ENCODE results near the gene ZFHX3.

The ZFHX3 gene

GRCh38 chr16:72886346-72886974 is 161.5 kb downstream of the ZFHX3 start:
- TF ChIP-seq, protein P1, sequence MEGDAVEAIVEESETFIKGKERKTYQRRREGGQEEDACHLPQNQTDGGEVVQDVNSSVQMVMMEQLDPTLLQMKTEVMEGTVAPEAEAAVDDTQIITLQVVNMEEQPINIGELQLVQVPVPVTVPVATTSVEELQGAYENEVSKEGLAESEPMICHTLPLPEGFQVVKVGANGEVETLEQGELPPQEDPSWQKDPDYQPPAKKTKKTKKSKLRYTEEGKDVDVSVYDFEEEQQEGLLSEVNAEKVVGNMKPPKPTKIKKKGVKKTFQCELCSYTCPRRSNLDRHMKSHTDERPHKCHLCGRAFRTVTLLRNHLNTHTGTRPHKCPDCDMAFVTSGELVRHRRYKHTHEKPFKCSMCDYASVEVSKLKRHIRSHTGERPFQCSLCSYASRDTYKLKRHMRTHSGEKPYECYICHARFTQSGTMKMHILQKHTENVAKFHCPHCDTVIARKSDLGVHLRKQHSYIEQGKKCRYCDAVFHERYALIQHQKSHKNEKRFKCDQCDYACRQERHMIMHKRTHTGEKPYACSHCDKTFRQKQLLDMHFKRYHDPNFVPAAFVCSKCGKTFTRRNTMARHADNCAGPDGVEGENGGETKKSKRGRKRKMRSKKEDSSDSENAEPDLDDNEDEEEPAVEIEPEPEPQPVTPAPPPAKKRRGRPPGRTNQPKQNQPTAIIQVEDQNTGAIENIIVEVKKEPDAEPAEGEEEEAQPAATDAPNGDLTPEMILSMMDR (conservative IDR thresholded peaks at IDR 0.05; ENCODE audit: control insufficient read depth, insufficient read depth, low read depth, low read length) = no peak
- no peak for DNase-seq (ENCODE audit: low read depth)
- H3K4me3 ChIP-seq (ENCODE audit: control insufficient read depth, low read depth, low read length) = no peak overlapping the region

DNA sequence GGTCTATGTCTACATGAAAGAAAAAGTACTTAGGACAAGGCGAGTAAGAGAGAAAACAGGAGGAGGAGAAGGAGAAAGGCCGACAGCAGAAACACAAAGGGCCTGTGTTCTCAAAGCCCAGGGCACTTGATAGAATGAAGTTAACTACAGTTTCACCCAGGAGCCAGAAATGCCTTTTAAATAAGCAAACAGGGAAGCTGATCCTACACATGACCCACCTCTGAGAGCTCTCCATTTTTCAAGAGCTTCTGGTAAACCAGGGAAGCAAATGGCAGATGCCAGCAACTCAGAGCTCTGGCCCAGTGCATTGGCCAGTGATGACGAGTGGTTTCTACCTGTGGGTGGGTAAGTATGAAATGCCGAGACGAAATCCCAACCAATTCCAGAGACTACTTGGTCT is 163.4 kb downstream of the ZFHX3 start:
- H3K4me3 ChIP-seq (ENCODE audit: control insufficient read depth, low read depth, low read length) = no peak overlapping the region
- DNase-seq (ENCODE audit: low read depth) = no peak
- TF ChIP-seq, protein P1 (conservative IDR thresholded peaks at IDR 0.05; ENCODE audit: control insufficient read depth, insufficient read depth, low read depth, low read length) = no peak

DNA sequence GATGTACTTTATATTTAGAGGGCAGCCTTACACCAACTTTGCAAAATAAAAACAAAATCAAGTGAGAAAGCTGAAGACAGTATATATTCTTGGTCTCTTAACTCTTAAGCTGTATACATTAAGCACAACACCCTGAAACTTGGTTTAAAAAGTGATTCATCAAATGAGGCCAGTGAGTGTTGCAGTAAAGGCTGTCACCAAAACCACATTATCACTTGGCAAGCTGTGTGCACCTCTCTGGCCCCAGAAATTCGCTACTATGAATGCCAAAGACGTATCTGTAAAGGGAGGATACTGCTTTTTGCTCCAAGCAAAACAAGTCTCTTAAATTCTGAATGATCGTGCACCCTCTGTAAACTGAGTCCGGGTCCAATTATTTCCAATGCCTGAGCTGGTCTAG is 163.9 kb downstream of the ZFHX3 start:
- TF ChIP-seq, protein P1 (conservative IDR thresholded peaks at IDR 0.05; ENCODE audit: control insufficient read depth, insufficient read depth, low read depth, low read length) = no peak
- no peak overlapping the region for H3K4me3 ChIP-seq (ENCODE audit: control insufficient read depth, low read depth, low read length)
- DNase-seq (ENCODE audit: low read depth) = peak; percentile 53

DNA sequence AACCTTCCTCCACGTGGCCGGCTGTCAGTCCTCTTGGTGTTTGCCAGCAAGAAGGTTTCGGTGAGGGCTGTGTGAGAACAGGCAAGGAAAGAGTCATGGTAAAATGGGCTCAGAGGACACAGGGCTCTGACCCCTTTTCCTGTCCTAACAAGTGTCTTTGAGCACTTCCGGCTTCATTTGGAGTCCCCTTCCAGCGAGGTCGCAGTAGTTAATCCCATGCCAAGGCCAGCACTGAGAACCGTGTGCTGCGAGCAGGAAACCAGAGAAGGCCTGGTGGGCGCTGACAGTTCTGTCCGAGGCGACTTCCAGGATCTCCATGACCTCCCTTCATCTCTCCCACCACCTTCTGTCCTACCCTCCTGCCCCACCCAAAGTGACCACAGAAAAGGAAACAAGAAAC is 168.1 kb downstream of the ZFHX3 start:
- H3K4me3 ChIP-seq (ENCODE audit: control insufficient read depth, low read depth, low read length) = no peak overlapping the region
- DNase-seq (ENCODE audit: low read depth) = no peak
- TF ChIP-seq, protein P1 (conservative IDR thresholded peaks at IDR 0.05; ENCODE audit: control insufficient read depth, insufficient read depth, low read depth, low read length) = no peak

DNA sequence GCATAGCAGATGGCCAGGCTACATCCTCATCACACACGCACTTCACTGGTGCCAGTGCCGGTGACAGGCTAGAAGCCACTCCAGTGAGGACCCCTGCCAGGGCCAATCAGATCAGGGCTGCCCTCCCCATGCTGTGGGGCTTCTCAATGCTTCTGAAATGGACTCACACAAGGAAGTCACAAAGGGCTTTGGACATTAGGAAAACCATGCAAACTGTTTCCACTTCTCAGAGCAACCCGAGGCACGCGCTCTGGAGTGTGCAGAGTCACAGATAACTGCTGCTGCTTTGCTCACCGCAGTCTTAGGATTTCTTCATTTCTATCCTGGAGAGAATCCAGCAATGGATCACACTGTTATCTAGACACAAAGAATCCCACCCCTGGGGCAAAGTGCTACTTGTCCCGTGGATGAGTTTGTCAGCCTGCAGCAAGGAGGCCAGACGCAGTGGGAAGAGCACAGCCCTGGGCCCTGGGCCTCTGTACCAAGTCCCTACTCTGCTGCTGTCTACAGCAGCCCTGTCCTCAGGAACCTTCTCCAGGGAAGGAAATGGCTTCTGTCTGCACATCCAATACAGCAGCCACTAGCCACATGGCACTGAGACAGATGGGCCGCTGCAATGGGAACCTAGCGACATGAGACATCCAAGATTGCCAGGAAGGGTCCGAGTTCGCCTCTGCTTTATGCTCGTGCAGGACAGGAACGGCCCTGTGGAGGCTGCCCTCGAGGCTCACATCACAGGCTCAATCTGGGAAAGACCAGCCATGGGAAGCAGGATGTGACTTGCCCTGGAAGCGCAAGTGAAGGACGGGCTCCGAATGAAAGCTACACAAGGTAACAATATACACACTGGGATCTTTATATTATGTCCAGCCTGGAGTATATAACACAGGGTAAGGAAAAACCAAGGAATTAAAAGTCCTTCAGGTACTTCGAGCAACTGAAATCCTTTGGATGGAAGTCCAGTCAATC is 169.3 kb downstream of the ZFHX3 start:
- TF ChIP-seq, protein P1 (conservative IDR thresholded peaks at IDR 0.05; ENCODE audit: control insufficient read depth, insufficient read depth, low read depth, low read length) = no peak
- peak; percentile 57 for DNase-seq (ENCODE audit: low read depth)
- H3K4me3 ChIP-seq (ENCODE audit: control insufficient read depth, low read depth, low read length) = no peak overlapping the region

- TF ChIP-seq, protein P1 (conservative IDR thresholded peaks at IDR 0.05; ENCODE audit: control insufficient read depth, insufficient read depth, low read depth, low read length) = no peak
- peak; percentile 83 for DNase-seq (ENCODE audit: low read depth)
- no peak overlapping the region for H3K4me3 ChIP-seq (ENCODE audit: control insufficient read depth, low read depth, low read length)
These were observed 170.4 kb downstream of the ZFHX3 start for GRCh38 chr16:72877374-72878028.
